Ascending aorta (tissue), 2 donors: ENCODE results near the gene GEMIN7. TPM values are rescaled to one million over a fixed set of nuclear protein-coding genes. Genes with fewer than 3 reads are reported as not detected.

Source experiments
- DNase-seq, 2 donors: peaks; one replicate each; pipeline ENCODE4 v3.0.0-alpha.2; 2019; ENCODE audit warnings: low spot score in 2 of 2
- H3K27ac ChIP-seq, 2 donors: fragments of 200-600 bp; sonication (generic); one replicate each; pipeline ENCODE4 v1.5.1; 2016 to 2017; ENCODE audit warnings: mild to moderate bottlenecking in 1 of 2
- H3K27me3 ChIP-seq: fragments of 200-600 bp; sonication (generic); one replicate; pipeline ENCODE4 v1.5.1; 2017
- H3K36me3 ChIP-seq, 2 donors: fragments of 200-600 bp; sonication (generic); one replicate each; pipeline ENCODE4 v1.5.1; 2016
- H3K4me1 ChIP-seq, 2 donors: fragments of 200-600 bp; sonication (generic); one replicate each; pipeline ENCODE4 v1.5.1; 2016 to 2017; ENCODE audit warnings: mild to moderate bottlenecking in 1 of 2
- H3K4me3 ChIP-seq, 2 donors: fragments of 200-600 bp; sonication (generic); one replicate each; pipeline ENCODE4 v1.5.1; 2016 to 2017; ENCODE audit warnings: mild to moderate bottlenecking in 1 of 2
- H3K9me3 ChIP-seq, 2 donors: fragments of 200-600 bp; sonication (generic); one replicate each; pipeline ENCODE4 v1.5.1; 2016
- intact Hi-C: fragments of 100-400 bp; cut with DNase I; formaldehyde crosslinking; loops from one replicate; pipeline ENCODE4 v1.15.1; 2023
- total RNA-seq: library from RNA; depleted of rRNA; stranded (reverse); fragments of >200 nt; gene quantifications from one replicate; pipeline ENCODE4 v1.1.0, GENCODE V29; 2016
- TF ChIP-seq, protein P1 (sequence below), 3 experiments: fragments of 200-600 bp in 2 of 3; fragments of 450-650 bp in 1 of 3; sonication (generic) in 2 of 3; IDR thresholded peaks; one replicate each; pipeline ENCODE4 v1.5.1; 2016 to 2019; ENCODE audit warnings: antibody characterized with exemption in 3 of 3, mild to moderate bottlenecking in 1 of 3, moderate library complexity in 1 of 3

Gene GEMIN7
- total RNA-seq, 1 donor from 2014 or later: 48.2 TPM

GRCh38 chr19:45076851-45077730 lies 2.0 kb upstream of the GEMIN7 start:
- Histone ChIP-seq H3K4me3 (peak overlapping the region; percentile 12 to 62), H3K27ac (no peak overlapping the region), H3K9me3 (no peaks in the 10 kb centered on the region), H3K36me3 (peaks cover 3 to 6% of the 10 kb centered on the region in 2 donors), H3K4me1 (peaks cover 7 to 10% of the 10 kb centered on the region in 2 donors), H3K27me3 (no peaks in the 10 kb centered on the region)
- intact Hi-C loops: no loop called here
- TF ChIP-seq, protein P1, sequence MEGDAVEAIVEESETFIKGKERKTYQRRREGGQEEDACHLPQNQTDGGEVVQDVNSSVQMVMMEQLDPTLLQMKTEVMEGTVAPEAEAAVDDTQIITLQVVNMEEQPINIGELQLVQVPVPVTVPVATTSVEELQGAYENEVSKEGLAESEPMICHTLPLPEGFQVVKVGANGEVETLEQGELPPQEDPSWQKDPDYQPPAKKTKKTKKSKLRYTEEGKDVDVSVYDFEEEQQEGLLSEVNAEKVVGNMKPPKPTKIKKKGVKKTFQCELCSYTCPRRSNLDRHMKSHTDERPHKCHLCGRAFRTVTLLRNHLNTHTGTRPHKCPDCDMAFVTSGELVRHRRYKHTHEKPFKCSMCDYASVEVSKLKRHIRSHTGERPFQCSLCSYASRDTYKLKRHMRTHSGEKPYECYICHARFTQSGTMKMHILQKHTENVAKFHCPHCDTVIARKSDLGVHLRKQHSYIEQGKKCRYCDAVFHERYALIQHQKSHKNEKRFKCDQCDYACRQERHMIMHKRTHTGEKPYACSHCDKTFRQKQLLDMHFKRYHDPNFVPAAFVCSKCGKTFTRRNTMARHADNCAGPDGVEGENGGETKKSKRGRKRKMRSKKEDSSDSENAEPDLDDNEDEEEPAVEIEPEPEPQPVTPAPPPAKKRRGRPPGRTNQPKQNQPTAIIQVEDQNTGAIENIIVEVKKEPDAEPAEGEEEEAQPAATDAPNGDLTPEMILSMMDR (IDR thresholded peaks at IDR 0.05): no peak
- DNase-seq: no peak

- peaks cover 0 to 8% of the 10 kb centered on the region in 2 donors for H3K36me3 ChIP-seq
- H3K27ac ChIP-seq: no peak overlapping the region
- intact Hi-C loops: loop anchor here (1.0 to 2.0 kb wide), 2 partner anchors 13 to 40 kb away; partner anchors contain the start of gene CLASRP
- H3K4me1 ChIP-seq: peaks cover 7 to 10% of the 10 kb centered on the region in 2 donors
- H3K4me3 ChIP-seq: peak overlapping the region; percentile 86 to 91
- no peak for DNase-seq
- TF ChIP-seq, protein P1 (IDR thresholded peaks at IDR 0.05): no peak
- no peaks in the 10 kb centered on the region for H3K27me3 ChIP-seq
- no peaks in the 10 kb centered on the region for H3K9me3 ChIP-seq
These were observed 534 bp upstream of the GEMIN7 start for GRCh38 chr19:45078390-45079062.

DNA sequence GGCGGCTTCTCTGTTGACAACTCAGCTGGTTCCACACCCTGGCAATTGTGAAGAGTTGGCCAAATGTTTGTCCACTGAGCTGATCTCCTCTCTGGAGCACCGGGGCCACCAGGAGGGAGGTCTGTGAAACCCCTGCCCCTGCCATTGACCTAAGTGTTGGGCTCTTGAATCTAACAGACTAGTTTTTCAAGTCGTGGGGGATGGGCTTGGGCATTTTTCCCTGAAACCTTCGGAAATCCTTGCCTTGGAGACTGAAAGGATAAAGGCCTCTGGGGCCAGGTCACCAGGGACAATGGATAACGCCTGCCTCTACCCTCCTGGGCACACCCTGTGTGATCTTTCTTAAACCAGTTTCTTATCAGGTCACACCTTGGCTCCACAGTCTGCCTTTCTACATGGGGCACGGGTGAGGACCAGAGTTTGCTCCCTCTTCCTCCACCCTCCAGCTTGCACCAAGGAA lies 881 bp downstream of the GEMIN7 start:
- no peak for DNase-seq
- H3K4me3 ChIP-seq: peak overlapping the region; percentile 86 to 91
- H3K36me3 ChIP-seq: peaks cover 0 to 8% of the 10 kb centered on the region in 2 donors
- no peaks in the 10 kb centered on the region for H3K9me3 ChIP-seq
- TF ChIP-seq, protein P1 (IDR thresholded peaks at IDR 0.05): no peak
- H3K4me1 ChIP-seq: peaks cover 7 to 10% of the 10 kb centered on the region in 2 donors
- intact Hi-C loops: loop anchor here (1.0 to 2.0 kb wide), 2 partner anchors 11 to 41 kb away; partner anchors contain the start of gene CLASRP
- no peak overlapping the region for H3K27ac ChIP-seq
- no peaks in the 10 kb centered on the region for H3K27me3 ChIP-seq

GRCh38 chr19:45082170-45082569 lies 3.1 kb downstream of the GEMIN7 start:
- TF ChIP-seq, protein P1 (IDR thresholded peaks at IDR 0.05): no peak
- Histone ChIP-seq H3K36me3 (peaks cover 0 to 12% of the 10 kb centered on the region in 2 donors), H3K4me3 (no peak overlapping the region), H3K9me3 (no peaks in the 10 kb centered on the region), H3K27me3 (no peaks in the 10 kb centered on the region), H3K27ac (no peak overlapping the region), H3K4me1 (peaks cover 7 to 10% of the 10 kb centered on the region in 2 donors)
- no peak for DNase-seq
- intact Hi-C loops: no loop called here

DNA sequence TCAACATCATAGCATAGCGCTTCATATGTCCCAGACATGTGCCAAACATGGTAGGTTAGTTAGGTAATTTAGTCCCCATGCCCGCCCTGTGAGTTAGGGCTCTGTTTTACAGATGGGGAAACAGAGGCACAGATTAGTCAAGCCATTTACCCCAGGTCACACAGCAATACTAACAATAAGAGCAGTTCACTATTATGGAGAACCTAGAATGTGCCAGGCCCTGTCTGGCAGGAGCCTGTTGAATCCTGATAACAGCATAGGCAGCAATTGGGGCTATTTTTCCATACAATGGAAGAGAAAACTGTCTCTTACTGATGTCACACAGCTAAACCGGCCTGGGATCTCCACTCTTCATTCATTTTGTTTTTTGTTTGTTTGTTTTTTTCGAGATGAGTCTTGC lies 7.4 kb downstream of the GEMIN7 start:
- Histone ChIP-seq H3K4me3 (no peak overlapping the region), H3K9me3 (no peaks in the 10 kb centered on the region), H3K36me3 (peaks cover 4 to 24% of the 10 kb centered on the region in 2 donors), H3K27me3 (no peaks in the 10 kb centered on the region), H3K27ac (no peak overlapping the region), H3K4me1 (peaks cover 5 to 7% of the 10 kb centered on the region in 2 donors)
- intact Hi-C loops: no loop called here
- TF ChIP-seq, protein P1 (IDR thresholded peaks at IDR 0.05): no peak
- no peak for DNase-seq
